GM13977 (cell line): ENCODE measurements around the gene ATP8B3.
"Not testable (repeated sequence)": the region's sequence is repeated elsewhere in the genome, so short reads cannot be mapped to it uniquely, and the experiment has no call there.

Experiments used
- DNase-seq: peaks from one replicate; pipeline ENCODE4 v3.0.0; 2012; ENCODE audit warnings: low spot score
- CTCF ChIP-seq: IDR thresholded peaks from 2 replicates; pipeline ENCODE4 v1.5.1; 2012; ENCODE audit warnings: mild to moderate bottlenecking, control low read depth; ENCODE audit not compliant: insufficient read depth; ENCODE audit errors: extremely low read depth, missing control alignments
- in situ Hi-C: fragments of 300-500 bp; cut with MboI; formaldehyde crosslinking; loops from one replicate; pipeline ENCODE4 v1.12.0; 2022; ENCODE audit warnings: low sequenced_read_pairs, low pct_unique_long_range_greater_than_20kb, mixed read lengths, inconsistent platforms; ENCODE audit not compliant: unreplicated experiment

The ATP8B3 gene

GRCh38 chr19:1763648-1764639 is 48.1 kb downstream of the ATP8B3 start:
- in situ Hi-C loops: no loop called here
- no peak for DNase-seq
- TF ChIP-seq CTCF: no peak

GRCh38 chr19:1762243-1763117 is 49.6 kb downstream of the ATP8B3 start:
- no peak for TF ChIP-seq CTCF

GRCh38 chr19:1761528-1762242 is 50.4 kb downstream of the ATP8B3 start:
- DNase-seq: peak; percentile 39
- in situ Hi-C loops: no loop called here
- TF ChIP-seq CTCF: no peak

More at GRCh38 chr19:1762243-1763117, 49.6 kb downstream of the ATP8B3 start:
- in situ Hi-C loops: no loop called here
- no peak for DNase-seq

- DNase-seq, in situ Hi-C loops: not testable (repeated sequence)
These were observed 51.1 kb downstream of the ATP8B3 start for GRCh38 chr19:1760786-1761527.

- DNase-seq: no peak
- in situ Hi-C loops: no loop called here
- TF ChIP-seq CTCF: no peak
These were observed 52.1 kb downstream of the ATP8B3 start for GRCh38 chr19:1760020-1760419.

GRCh38 chr19:1758959-1759903 is 52.8 kb downstream of the ATP8B3 start:
- peak; percentile 35 for DNase-seq
- TF ChIP-seq CTCF: no peak
- in situ Hi-C loops: no loop called here
